ENCODE measurements around the gene MOB1A.

- TF ChIP-seq POLR2A (IDR thresholded peaks at IDR 0.05) = no peak
- TF ChIP-seq CTCF (IDR thresholded peaks at IDR 0.05) = no peak
Observed at GRCh38 chr2:74222300-74222650, 43.6 kb upstream of the MOB1A start.
